Loucy (cell line): Measurements from ENCODE around the gene WNT9A.

Experiments
- H2AFZ ChIP-seq: fragments of 200-600 bp; sonication (generic); 2 replicates; pipeline ENCODE4 v1.6.0; 2016; ENCODE audit warnings: antibody characterized with exemption, mild to moderate bottlenecking, low read length, moderate library complexity
- H3F3A ChIP-seq: fragments of 200-600 bp; 2 replicates; pipeline ENCODE4 v1.6.0; 2016; ENCODE audit warnings: antibody characterized with exemption, low read depth, mild to moderate bottlenecking
- H3K27me3 ChIP-seq: fragments of 200-600 bp; sonication (generic); 2 replicates; pipeline ENCODE4 v1.6.1; 2014; ENCODE audit warnings: low read length, mild to moderate bottlenecking; ENCODE audit not compliant: insufficient read depth, poor library complexity, severe bottlenecking
- H3K36me3 ChIP-seq: fragments of 200-600 bp; sonication (generic); 2 replicates; pipeline ENCODE4 v1.6.1; 2016; ENCODE audit warnings: low read length; ENCODE audit not compliant: insufficient read depth
- H3K4me1 ChIP-seq: fragments of 200-600 bp; sonication (generic); 2 replicates; pipeline ENCODE4 v1.5.1; 2014; ENCODE audit warnings: low read length, mild to moderate bottlenecking; ENCODE audit not compliant: insufficient read depth, poor library complexity, severe bottlenecking
- H3K4me2 ChIP-seq: fragments of 200-600 bp; sonication (generic); 2 replicates; pipeline ENCODE4 v1.6.0; 2014; ENCODE audit warnings: antibody characterized with exemption, low read length, low read depth, mild to moderate bottlenecking; ENCODE audit not compliant: poor library complexity, severe bottlenecking
- H3K4me3 ChIP-seq: fragments of 200-600 bp; sonication (generic); 2 replicates; pipeline ENCODE4 v1.5.1; 2014; ENCODE audit warnings: low read length, mild to moderate bottlenecking, mixed read lengths; ENCODE audit not compliant: poor library complexity, severe bottlenecking
- H3K79me2 ChIP-seq: fragments of 200-600 bp; sonication (generic); 2 replicates; pipeline ENCODE4 v1.6.1; 2014; ENCODE audit warnings: low read length; ENCODE audit not compliant: insufficient read depth
- H3K9ac ChIP-seq: fragments of 200-600 bp; sonication (generic); 2 replicates; pipeline ENCODE4 v1.6.0; 2014; ENCODE audit warnings: mild to moderate bottlenecking, low read depth, low read length, moderate library complexity; ENCODE audit not compliant: poor library complexity, severe bottlenecking
- H3K9me2 ChIP-seq: fragments of 200-600 bp; sonication (generic); replicated peaks from 2 replicates; pipeline ENCODE4 v1.6.1; 2016; ENCODE audit warnings: low read depth, low read length, mixed read lengths
- H3K9me3 ChIP-seq: fragments of 200-600 bp; sonication (generic); 2 replicates; pipeline ENCODE4 v1.6.1; 2014; ENCODE audit warnings: mild to moderate bottlenecking, antibody characterized with exemption, low read length, low read depth; ENCODE audit not compliant: insufficient read depth
- H4K20me1 ChIP-seq: fragments of 200-600 bp; sonication (generic); 2 replicates; pipeline ENCODE4 v1.6.0; 2014; ENCODE audit warnings: antibody characterized with exemption, low read length, mild to moderate bottlenecking; ENCODE audit not compliant: insufficient read depth, poor library complexity, severe bottlenecking
- EZH2phosphoT487 ChIP-seq: fragments of 200-600 bp; IDR thresholded peaks from 2 replicates; pipeline ENCODE4 v1.6.1; 2018; ENCODE audit warnings: antibody characterized with exemption, mild to moderate bottlenecking, moderate library complexity, borderline replicate concordance
- TF ChIP-seq, protein P1 (sequence below): fragments of 200-600 bp; sonication (generic); conservative IDR thresholded peaks from 2 replicates; pipeline ENCODE4 v1.5.1; 2014; ENCODE audit warnings: mild to moderate bottlenecking, antibody characterized with exemption, low read length

The WNT9A gene

GRCh38 chr1:227928811-227929375 lies 18.8 kb downstream of the WNT9A start:
- Histone ChIP-seq H3K79me2 (no peaks in the 10 kb centered on the region), H3K9ac (no peak overlapping the region), H3K9me3 (no peaks in the 10 kb centered on the region; the same call in 1 of the 2 replicates), H2AFZ (no peak overlapping the region), H3K4me3 (no peak overlapping the region), H3K36me3 (no peaks in the 10 kb centered on the region), H3K27me3 (no peaks in the 10 kb centered on the region), H4K20me1 (no peaks in the 10 kb centered on the region), H3F3A (no peaks in the 10 kb centered on the region), H3K9me2 (no peaks in the 10 kb centered on the region), H3K4me2 (no peak overlapping the region), H3K4me1 (no peaks in the 10 kb centered on the region)
- no peak for TF ChIP-seq EZH2phosphoT487
- TF ChIP-seq, protein P1, sequence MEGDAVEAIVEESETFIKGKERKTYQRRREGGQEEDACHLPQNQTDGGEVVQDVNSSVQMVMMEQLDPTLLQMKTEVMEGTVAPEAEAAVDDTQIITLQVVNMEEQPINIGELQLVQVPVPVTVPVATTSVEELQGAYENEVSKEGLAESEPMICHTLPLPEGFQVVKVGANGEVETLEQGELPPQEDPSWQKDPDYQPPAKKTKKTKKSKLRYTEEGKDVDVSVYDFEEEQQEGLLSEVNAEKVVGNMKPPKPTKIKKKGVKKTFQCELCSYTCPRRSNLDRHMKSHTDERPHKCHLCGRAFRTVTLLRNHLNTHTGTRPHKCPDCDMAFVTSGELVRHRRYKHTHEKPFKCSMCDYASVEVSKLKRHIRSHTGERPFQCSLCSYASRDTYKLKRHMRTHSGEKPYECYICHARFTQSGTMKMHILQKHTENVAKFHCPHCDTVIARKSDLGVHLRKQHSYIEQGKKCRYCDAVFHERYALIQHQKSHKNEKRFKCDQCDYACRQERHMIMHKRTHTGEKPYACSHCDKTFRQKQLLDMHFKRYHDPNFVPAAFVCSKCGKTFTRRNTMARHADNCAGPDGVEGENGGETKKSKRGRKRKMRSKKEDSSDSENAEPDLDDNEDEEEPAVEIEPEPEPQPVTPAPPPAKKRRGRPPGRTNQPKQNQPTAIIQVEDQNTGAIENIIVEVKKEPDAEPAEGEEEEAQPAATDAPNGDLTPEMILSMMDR, result no peak

DNA sequence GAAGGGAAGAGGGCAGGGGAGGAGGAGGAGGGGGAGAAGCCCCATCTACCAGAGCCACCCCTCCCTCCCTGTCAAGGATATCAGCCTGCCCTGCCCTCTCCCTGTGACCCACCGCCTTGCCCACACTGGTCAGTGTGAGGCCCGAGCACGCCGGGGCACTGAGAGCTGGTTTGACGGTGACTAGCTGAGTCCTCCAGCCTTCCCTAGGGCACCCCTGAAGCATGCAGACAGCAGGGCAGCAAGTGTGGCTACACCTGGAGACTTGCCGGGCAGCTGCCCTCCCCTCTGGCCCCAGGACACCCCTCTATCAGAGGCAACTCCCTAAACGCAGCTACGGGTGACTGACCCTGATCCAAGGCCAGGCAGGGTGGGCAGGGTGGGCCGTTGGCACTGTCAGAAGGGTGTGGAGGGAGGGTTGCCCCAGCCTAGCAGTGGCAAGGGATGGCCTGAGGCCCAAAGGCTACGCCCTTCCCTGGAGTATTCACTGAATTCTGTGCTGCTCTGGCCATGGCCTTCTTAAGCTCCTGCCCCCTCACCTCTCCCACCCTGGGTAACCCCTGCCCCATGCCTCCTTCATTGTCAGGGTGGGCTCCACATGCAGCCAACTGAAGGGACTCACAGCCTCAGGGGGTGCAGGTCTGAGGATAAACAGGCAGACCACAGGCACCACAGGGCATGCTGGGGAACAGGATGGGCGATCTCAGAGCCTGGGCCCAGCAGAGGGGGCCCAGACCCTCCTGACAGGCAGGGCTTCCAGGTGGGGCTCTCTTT lies 19.6 kb downstream of the WNT9A start:
- no peaks in the 10 kb centered on the region for H3F3A ChIP-seq
- H4K20me1 ChIP-seq, result no peaks in the 10 kb centered on the region
- no peak overlapping the region for H2AFZ ChIP-seq
- TF ChIP-seq, protein P1, result no peak
- TF ChIP-seq EZH2phosphoT487, result no peak
- H3K4me3 ChIP-seq, result no peak overlapping the region
- H3K9me3 ChIP-seq, result no peaks in the 10 kb centered on the region; the same call in 1 of the 2 replicates
- H3K36me3 ChIP-seq, result no peaks in the 10 kb centered on the region
- no peaks in the 10 kb centered on the region for H3K4me1 ChIP-seq
- H3K9ac ChIP-seq, result no peak overlapping the region
- no peaks in the 10 kb centered on the region for H3K27me3 ChIP-seq
- no peaks in the 10 kb centered on the region for H3K79me2 ChIP-seq
- no peak overlapping the region for H3K4me2 ChIP-seq
- H3K9me2 ChIP-seq, result no peaks in the 10 kb centered on the region

- Histone ChIP-seq H3K9me3 (no peaks in the 10 kb centered on the region; the same call in 1 of the 2 replicates), H3K27me3 (no peaks in the 10 kb centered on the region), H3K36me3 (no peaks in the 10 kb centered on the region), H3K4me1 (no peaks in the 10 kb centered on the region), H3K9me2 (no peaks in the 10 kb centered on the region), H3F3A (no peaks in the 10 kb centered on the region), H3K4me2 (no peak overlapping the region), H3K79me2 (no peaks in the 10 kb centered on the region), H2AFZ (no peak overlapping the region), H4K20me1 (no peaks in the 10 kb centered on the region), H3K4me3 (no peak overlapping the region), H3K9ac (no peak overlapping the region)
- TF ChIP-seq, protein P1, result no peak
These were observed 20.5 kb downstream of the WNT9A start for GRCh38 chr1:227926896-227927885.
